Measurements from ENCODE around the gene FANCE.

GRCh38 chr6:35476004-35476403 lies 23.9 kb downstream of the FANCE start:
- TF ChIP-seq, protein P1, sequence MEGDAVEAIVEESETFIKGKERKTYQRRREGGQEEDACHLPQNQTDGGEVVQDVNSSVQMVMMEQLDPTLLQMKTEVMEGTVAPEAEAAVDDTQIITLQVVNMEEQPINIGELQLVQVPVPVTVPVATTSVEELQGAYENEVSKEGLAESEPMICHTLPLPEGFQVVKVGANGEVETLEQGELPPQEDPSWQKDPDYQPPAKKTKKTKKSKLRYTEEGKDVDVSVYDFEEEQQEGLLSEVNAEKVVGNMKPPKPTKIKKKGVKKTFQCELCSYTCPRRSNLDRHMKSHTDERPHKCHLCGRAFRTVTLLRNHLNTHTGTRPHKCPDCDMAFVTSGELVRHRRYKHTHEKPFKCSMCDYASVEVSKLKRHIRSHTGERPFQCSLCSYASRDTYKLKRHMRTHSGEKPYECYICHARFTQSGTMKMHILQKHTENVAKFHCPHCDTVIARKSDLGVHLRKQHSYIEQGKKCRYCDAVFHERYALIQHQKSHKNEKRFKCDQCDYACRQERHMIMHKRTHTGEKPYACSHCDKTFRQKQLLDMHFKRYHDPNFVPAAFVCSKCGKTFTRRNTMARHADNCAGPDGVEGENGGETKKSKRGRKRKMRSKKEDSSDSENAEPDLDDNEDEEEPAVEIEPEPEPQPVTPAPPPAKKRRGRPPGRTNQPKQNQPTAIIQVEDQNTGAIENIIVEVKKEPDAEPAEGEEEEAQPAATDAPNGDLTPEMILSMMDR (IDR thresholded peaks at IDR 0.05; ENCODE audit: low read depth, low read length, poor library complexity, severe bottlenecking) = no peak
- no peak for TF ChIP-seq EZH2phosphoT487 (IDR thresholded peaks at IDR 0.05; ENCODE audit: borderline replicate concordance, low read length)

Measured in DOHH2 (cell line).